Smooth muscle cell (in vitro differentiated cells): ENCODE measurements around the gene PIGL. TPM values are rescaled to one million over a fixed set of nuclear protein-coding genes. Genes with fewer than 3 reads are reported as not detected.
A peak's percentile ranks its signal among the peaks of the same experiment; 100 is the strongest.

Source experiments
- DNase-seq: peaks from one replicate; lab custom pipeline; 2025; ENCODE audit not compliant: unreplicated experiment; lab: John Stamatoyannopoulos, UW
- H2AFZ ChIP-seq: fragments of 200-600 bp; sonication (generic); 2 replicates; pipeline ENCODE4 v1.6.0; 2016; ENCODE audit warnings: antibody characterized with exemption, low read depth, mild to moderate bottlenecking
- H3F3A ChIP-seq: fragments of 200-600 bp; sonication (generic); 2 replicates; pipeline ENCODE4 v1.6.0; 2017; ENCODE audit warnings: antibody characterized with exemption, low read depth
- H3K27ac ChIP-seq: fragments of 200-600 bp; sonication (generic); 2 replicates; pipeline ENCODE4 v1.5.1; 2016; ENCODE audit warnings: low read depth, mild to moderate bottlenecking
- H3K27me3 ChIP-seq: fragments of 200-600 bp; sonication (generic); 2 replicates; pipeline ENCODE4 v1.6.1; 2016; ENCODE audit warnings: low read depth, mild to moderate bottlenecking
- H3K36me3 ChIP-seq: fragments of 200-600 bp; sonication (generic); 2 replicates; pipeline ENCODE4 v1.5.1; 2016; ENCODE audit warnings: low read depth
- H3K4me1 ChIP-seq: fragments of 200-600 bp; sonication (generic); 2 replicates; pipeline ENCODE4 v1.5.1; 2016; ENCODE audit warnings: low read depth
- H3K4me2 ChIP-seq: fragments of 200-600 bp; sonication (generic); 2 replicates; pipeline ENCODE4 v1.6.0; 2016; ENCODE audit warnings: mild to moderate bottlenecking
- H3K4me3 ChIP-seq: fragments of 200-600 bp; sonication (generic); 2 replicates; pipeline ENCODE4 v1.5.1; 2016; ENCODE audit warnings: mild to moderate bottlenecking
- H3K79me2 ChIP-seq: fragments of 200-600 bp; sonication (generic); 2 replicates; pipeline ENCODE4 v1.6.0; 2016; ENCODE audit warnings: low read depth, mild to moderate bottlenecking
- H3K9ac ChIP-seq: fragments of 200-600 bp; sonication (generic); 2 replicates; pipeline ENCODE4 v1.6.0; 2016; ENCODE audit warnings: low read depth
- H3K9me3 ChIP-seq: fragments of 200-600 bp; sonication (generic); replicated peaks from 2 replicates; pipeline ENCODE4 v1.5.1; 2016; ENCODE audit warnings: low read depth
- H4K20me1 ChIP-seq: fragments of 200-600 bp; sonication (generic); 2 replicates; pipeline ENCODE4 v1.6.0; 2016; ENCODE audit warnings: low read depth
- WGBS: methylation state at CpG from one replicate; pipeline ENCODE4 v1.1.7; 2016; ENCODE audit warnings: low lambda C conversion rate; 5-methylcytosine and 5-hydroxymethylcytosine counted together
- polyA plus RNA-seq: library from polyadenylated mRNA; unstranded; fragments of >200 nt; fragmentation: Nextera tagmentation; extraction: Ambion mirVana; gene quantifications from 2 replicates; pipeline ENCODE4 v1.2.1, GENCODE V29; 2016
- total RNA-seq: library from RNA; depleted of rRNA; stranded (reverse); fragments of >200 nt; gene quantifications from 2 replicates; pipeline ENCODE4 v1.2.3, GENCODE V29; 2014
- TF ChIP-seq, protein P1 (sequence below): fragments of 200-600 bp; sonication (generic); IDR thresholded peaks from 2 replicates; pipeline ENCODE4 v1.5.1; 2017; ENCODE audit warnings: borderline replicate concordance, mild to moderate bottlenecking, antibody characterized with exemption; ENCODE audit not compliant: insufficient read depth, poor library complexity, severe bottlenecking

PIGL gene
- total and polyA plus RNA-seq, 2 experiments from 2014 or later, result 20.2 to 56.0 TPM

GRCh38 chr17:16298140-16298662, 81.2 kb downstream of the PIGL start:
- Histone ChIP-seq H3K27me3 (no peaks in the 10 kb centered on the region), H4K20me1 (no peaks in the 10 kb centered on the region), H3K79me2 (no peaks in the 10 kb centered on the region), H3K4me2 (no peak overlapping the region), H3K4me3 (no peak overlapping the region), H3K36me3 (no peaks in the 10 kb centered on the region), H3K4me1 (peaks cover 5% of the 10 kb centered on the region), H3F3A (peaks cover 16% of the 10 kb centered on the region), H3K9me3 (no peaks in the 10 kb centered on the region), H2AFZ (no peak overlapping the region), H3K9ac (no peak overlapping the region), H3K27ac (no peak overlapping the region)
- 92% methylated on average over 1 of the region's 1 CpG for WGBS
- DNase-seq, result no peak
- TF ChIP-seq, protein P1, sequence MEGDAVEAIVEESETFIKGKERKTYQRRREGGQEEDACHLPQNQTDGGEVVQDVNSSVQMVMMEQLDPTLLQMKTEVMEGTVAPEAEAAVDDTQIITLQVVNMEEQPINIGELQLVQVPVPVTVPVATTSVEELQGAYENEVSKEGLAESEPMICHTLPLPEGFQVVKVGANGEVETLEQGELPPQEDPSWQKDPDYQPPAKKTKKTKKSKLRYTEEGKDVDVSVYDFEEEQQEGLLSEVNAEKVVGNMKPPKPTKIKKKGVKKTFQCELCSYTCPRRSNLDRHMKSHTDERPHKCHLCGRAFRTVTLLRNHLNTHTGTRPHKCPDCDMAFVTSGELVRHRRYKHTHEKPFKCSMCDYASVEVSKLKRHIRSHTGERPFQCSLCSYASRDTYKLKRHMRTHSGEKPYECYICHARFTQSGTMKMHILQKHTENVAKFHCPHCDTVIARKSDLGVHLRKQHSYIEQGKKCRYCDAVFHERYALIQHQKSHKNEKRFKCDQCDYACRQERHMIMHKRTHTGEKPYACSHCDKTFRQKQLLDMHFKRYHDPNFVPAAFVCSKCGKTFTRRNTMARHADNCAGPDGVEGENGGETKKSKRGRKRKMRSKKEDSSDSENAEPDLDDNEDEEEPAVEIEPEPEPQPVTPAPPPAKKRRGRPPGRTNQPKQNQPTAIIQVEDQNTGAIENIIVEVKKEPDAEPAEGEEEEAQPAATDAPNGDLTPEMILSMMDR, result no peak

- Histone ChIP-seq H3K27ac (no peak overlapping the region), H3K9ac (no peak overlapping the region)
- 96% methylated on average over 3 of the region's 3 CpGs for WGBS
These were observed 83.5 kb downstream of the PIGL start for GRCh38 chr17:16300554-16300953.

GRCh38 chr17:16301963-16302855, 85.2 kb downstream of the PIGL start:
- Histone ChIP-seq H3K4me1 (peaks cover 4% of the 10 kb centered on the region), H3F3A (peaks cover 16% of the 10 kb centered on the region), H3K27ac (peak overlapping the region; percentile 80), H3K27me3 (no peaks in the 10 kb centered on the region), H4K20me1 (no peaks in the 10 kb centered on the region), H3K4me2 (peak overlapping the region; percentile 81), H3K4me3 (no peak overlapping the region), H3K36me3 (no peaks in the 10 kb centered on the region), H3K9me3 (no peaks in the 10 kb centered on the region), H3K79me2 (no peaks in the 10 kb centered on the region), H2AFZ (no peak overlapping the region), H3K9ac (no peak overlapping the region)
- TF ChIP-seq, protein P1, result no peak
- no peak for DNase-seq
- 65% methylated on average over 13 of the region's 13 CpGs for WGBS

More at GRCh38 chr17:16300554-16300953, 83.5 kb downstream of the PIGL start:
- Histone ChIP-seq H3K4me1 (peaks cover 5% of the 10 kb centered on the region), H3K27me3 (no peaks in the 10 kb centered on the region), H3F3A (peaks cover 16% of the 10 kb centered on the region), H4K20me1 (no peaks in the 10 kb centered on the region), H3K4me2 (no peak overlapping the region), H3K79me2 (no peaks in the 10 kb centered on the region), H3K9me3 (no peaks in the 10 kb centered on the region), H3K36me3 (no peaks in the 10 kb centered on the region), H3K4me3 (no peak overlapping the region), H2AFZ (no peak overlapping the region)
- TF ChIP-seq, protein P1, result no peak
- no peak for DNase-seq
